Measurements from ENCODE around the gene CTNNBL1. TPM values are rescaled to one million over a fixed set of nuclear protein-coding genes. Genes with fewer than 3 reads are reported as not detected.

Gene CTNNBL1
- total RNA-seq, 2 donors from 2014 or later, result 68.6 to 68.7 TPM

GRCh38 chr20:37903317-37904007 lies 209.6 kb downstream of the CTNNBL1 start:
- TF ChIP-seq CTCF (conservative IDR thresholded peaks at IDR 0.05), result peak; percentile 75

GRCh38 chr20:37904008-37904642 lies 210.3 kb downstream of the CTNNBL1 start:
- WGBS, 2 experiments (ENCODE audit: insufficient coverage in 1 of 2, insufficient read length in 1 of 2), result 81 to 91% methylated on average over 10 to 12 of the region's 12 CpGs
- peaks cover 12% of the 10 kb centered on the region for H3K4me1 Mint-ChIP-seq
- no peak overlapping the region for H3K27ac Mint-ChIP-seq
- no peaks in the 10 kb centered on the region for H3K36me3 ChIP-seq (ENCODE audit: control insufficient read depth, insufficient read depth, low read length)
- no peak overlapping the region for H3K4me3 ChIP-seq (ENCODE audit: low read length)
- H3K4me3 Mint-ChIP-seq, result peak overlapping the region; percentile 49
- no peak for DNase-seq
- no peak overlapping the region for H3K27ac ChIP-seq (ENCODE audit: low read depth, low read length)
- no peaks in the 10 kb centered on the region for H3K9me3 ChIP-seq (ENCODE audit: control insufficient read depth, low read length)
- no peak overlapping the region for H3K9ac ChIP-seq (ENCODE audit: extremely low read depth, low read length, poor library complexity, severe bottlenecking)
- peaks cover 64% of the 10 kb centered on the region for H3K27me3 Mint-ChIP-seq (ENCODE audit: insufficient read depth)
- no peaks in the 10 kb centered on the region for H3K36me3 Mint-ChIP-seq (ENCODE audit: low read depth)
- H3K27me3 ChIP-seq (ENCODE audit: control insufficient read depth, insufficient read depth, low read length, poor library complexity, severe bottlenecking), result peaks cover 33% of the 10 kb centered on the region
- TF ChIP-seq CTCF (conservative IDR thresholded peaks at IDR 0.05), result no peak
- H3K4me1 ChIP-seq (ENCODE audit: control insufficient read depth, insufficient read depth, low read length), result no peaks in the 10 kb centered on the region
- H3K9me3 Mint-ChIP-seq, result no peaks in the 10 kb centered on the region

More at GRCh38 chr20:37903317-37904007, 209.6 kb downstream of the CTNNBL1 start:
- H3K27me3 ChIP-seq (ENCODE audit: control insufficient read depth, insufficient read depth, low read length, poor library complexity, severe bottlenecking), result peaks cover 33% of the 10 kb centered on the region
- no peaks in the 10 kb centered on the region for H3K9me3 Mint-ChIP-seq
- no peaks in the 10 kb centered on the region for H3K9me3 ChIP-seq (ENCODE audit: control insufficient read depth, low read length)
- H3K27ac Mint-ChIP-seq, result no peak overlapping the region
- H3K4me3 ChIP-seq (ENCODE audit: low read length), result no peak overlapping the region
- no peaks in the 10 kb centered on the region for H3K36me3 Mint-ChIP-seq (ENCODE audit: low read depth)
- WGBS, 2 experiments (ENCODE audit: insufficient coverage in 1 of 2, insufficient read length in 1 of 2), result 39 to 48% methylated on average over 21 to 66 of the region's 67 CpGs
- H3K4me1 Mint-ChIP-seq, result peaks cover 12% of the 10 kb centered on the region
- H3K4me1 ChIP-seq (ENCODE audit: control insufficient read depth, insufficient read depth, low read length), result no peaks in the 10 kb centered on the region
- H3K36me3 ChIP-seq (ENCODE audit: control insufficient read depth, insufficient read depth, low read length), result no peaks in the 10 kb centered on the region
- no peak for DNase-seq
- H3K4me3 Mint-ChIP-seq, result peak overlapping the region; percentile 49
- H3K27ac ChIP-seq (ENCODE audit: low read depth, low read length), result no peak overlapping the region
- H3K27me3 Mint-ChIP-seq (ENCODE audit: insufficient read depth), result peaks cover 62% of the 10 kb centered on the region
- H3K9ac ChIP-seq (ENCODE audit: extremely low read depth, low read length, poor library complexity, severe bottlenecking), result no peak overlapping the region

- Mint-ChIP-seq H3K27me3 (ENCODE audit: insufficient read depth) (peaks cover 60% of the 10 kb centered on the region), H3K4me1 (peaks cover 12% of the 10 kb centered on the region), H3K27ac (no peak overlapping the region), H3K4me3 (no peak overlapping the region), H3K36me3 (ENCODE audit: low read depth) (no peaks in the 10 kb centered on the region), H3K9me3 (no peaks in the 10 kb centered on the region)
- no peak overlapping the region for H3K27ac ChIP-seq (ENCODE audit: low read depth, low read length)
- no peaks in the 10 kb centered on the region for H3K4me1 ChIP-seq (ENCODE audit: control insufficient read depth, insufficient read depth, low read length)
- no peak for DNase-seq
- WGBS, 2 experiments (ENCODE audit: insufficient coverage in 1 of 2, insufficient read length in 1 of 2), result 86 to 88% methylated on average over 1 to 8 of the region's 8 CpGs
- no peaks in the 10 kb centered on the region for H3K36me3 ChIP-seq (ENCODE audit: control insufficient read depth, insufficient read depth, low read length)
- no peaks in the 10 kb centered on the region for H3K9me3 ChIP-seq (ENCODE audit: control insufficient read depth, low read length)
- TF ChIP-seq CTCF (conservative IDR thresholded peaks at IDR 0.05), result no peak
- no peak overlapping the region for H3K4me3 ChIP-seq (ENCODE audit: low read length)
- H3K27me3 ChIP-seq (ENCODE audit: control insufficient read depth, insufficient read depth, low read length, poor library complexity, severe bottlenecking), result peaks cover 33% of the 10 kb centered on the region
- no peak overlapping the region for H3K9ac ChIP-seq (ENCODE audit: extremely low read depth, low read length, poor library complexity, severe bottlenecking)
Observed at GRCh38 chr20:37904845-37905373, 211.1 kb downstream of the CTNNBL1 start.

Data from endodermal cell (in vitro differentiated cells).